HG03066 (cell line): ENCODE measurements around the gene HCN3.
"Not testable (repeated sequence)": the region's sequence is repeated elsewhere in the genome, so short reads cannot be mapped to it uniquely, and the experiment has no call there.

Source experiments
- ATAC-seq: cut with Tn5 transposase; IDR thresholded peaks from one replicate; pipeline ENCODE4 v1.9.1; 2021; ENCODE audit warnings: low read depth; ENCODE audit not compliant: unreplicated experiment

The HCN3 gene

GRCh38 chr1:155326631-155327037 lies 49.4 kb downstream of the HCN3 start:
- ATAC-seq = no peak

GRCh38 chr1:155327981-155328380 lies 50.7 kb downstream of the HCN3 start:
- no peak for ATAC-seq

GRCh38 chr1:155328856-155329255 lies 51.6 kb downstream of the HCN3 start:
- not testable (repeated sequence) for ATAC-seq

- no peak for ATAC-seq
Observed at GRCh38 chr1:155329980-155330598, 52.8 kb downstream of the HCN3 start.

GRCh38 chr1:155334962-155335361 lies 57.7 kb downstream of the HCN3 start:
- ATAC-seq = no peak
